GM21381 (cell line): Measurements from ENCODE around the gene RAB3C.
"Not testable (repeated sequence)": the region's sequence is repeated elsewhere in the genome, so short reads cannot be mapped to it uniquely, and the experiment has no call there.

Experiments
- ATAC-seq: cut with Tn5 transposase; IDR thresholded peaks from one replicate; pipeline ENCODE4 v1.9.1; 2021; ENCODE audit warnings: mild to moderate bottlenecking, moderate library complexity; ENCODE audit not compliant: unreplicated experiment

Gene RAB3C

DNA sequence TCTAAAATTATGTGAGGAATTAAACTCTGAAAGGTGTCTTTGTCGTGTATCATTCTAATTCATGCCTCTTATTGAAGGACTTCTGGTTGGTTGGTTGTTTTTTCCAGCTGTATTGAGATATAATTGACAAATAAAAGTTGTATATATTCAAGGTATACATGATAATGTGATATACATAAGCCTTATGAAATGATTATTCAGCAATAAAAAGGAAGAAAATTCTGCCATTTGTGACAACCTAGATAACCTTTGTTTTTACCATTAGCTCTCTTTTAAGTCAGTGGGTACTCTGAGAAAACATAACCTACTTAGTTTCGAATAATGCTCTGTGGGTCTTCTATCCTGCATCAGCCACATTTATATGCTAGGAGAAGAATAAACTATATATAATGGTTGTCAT, 89.6 kb downstream of the RAB3C start:
- no peak for ATAC-seq

DNA sequence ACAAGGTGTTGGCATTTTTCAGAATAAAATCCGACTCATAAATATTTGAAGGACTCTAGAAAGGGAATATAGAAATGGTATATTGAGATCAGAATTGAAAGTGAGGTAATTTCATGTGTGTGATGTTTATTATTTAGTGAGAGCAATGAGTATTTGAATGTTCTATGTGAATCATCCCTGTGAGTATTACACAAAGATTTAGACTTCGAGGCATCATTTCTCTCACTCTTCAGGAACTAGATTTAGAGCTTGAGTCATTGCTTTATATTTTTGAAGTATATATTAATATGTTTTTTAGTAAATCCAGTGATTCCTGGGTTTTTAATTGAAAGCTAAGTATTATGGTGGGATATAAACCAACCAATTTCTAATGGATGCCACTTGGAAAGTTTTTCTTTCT, 91.2 kb downstream of the RAB3C start:
- ATAC-seq, result no peak

DNA sequence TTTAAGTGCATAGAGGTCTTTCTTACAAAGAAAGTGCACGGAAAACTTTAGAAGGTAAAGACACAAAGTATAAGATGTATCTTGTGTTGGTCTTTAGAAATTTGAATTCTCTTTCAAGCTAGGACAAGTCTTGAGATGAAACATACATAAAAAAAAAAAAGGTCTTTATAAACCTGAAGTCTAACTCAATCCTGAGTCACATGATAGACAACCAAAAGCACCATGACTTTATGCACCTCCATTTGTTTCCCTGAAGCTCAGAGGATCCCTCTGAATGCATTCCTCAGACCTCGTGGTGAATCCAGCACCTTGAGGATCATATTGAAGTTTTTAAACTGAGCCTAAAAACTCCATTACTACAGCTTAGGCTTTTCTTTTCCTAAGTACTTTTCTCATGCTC, 91.8 kb downstream of the RAB3C start:
- no peak for ATAC-seq

DNA sequence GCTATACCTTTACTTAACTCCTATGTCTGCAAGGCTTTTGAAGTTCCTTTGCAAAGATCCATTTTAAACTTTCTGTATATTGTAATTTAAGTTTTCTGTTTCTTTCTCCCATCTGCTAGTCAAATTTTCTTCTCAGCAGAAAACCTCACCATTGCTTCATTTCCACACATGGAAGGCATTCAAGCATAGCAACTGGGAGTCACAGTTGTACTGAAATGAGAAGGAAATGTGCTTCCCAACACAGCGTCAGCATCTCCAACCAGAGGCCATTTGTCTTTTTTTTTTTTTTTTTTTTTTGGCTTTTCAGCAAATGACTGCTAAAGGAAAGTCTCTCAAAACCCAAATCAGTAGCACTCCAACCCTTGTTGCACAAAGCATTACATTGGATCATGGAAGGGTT, 92.5 kb downstream of the RAB3C start:
- ATAC-seq, result no peak

DNA sequence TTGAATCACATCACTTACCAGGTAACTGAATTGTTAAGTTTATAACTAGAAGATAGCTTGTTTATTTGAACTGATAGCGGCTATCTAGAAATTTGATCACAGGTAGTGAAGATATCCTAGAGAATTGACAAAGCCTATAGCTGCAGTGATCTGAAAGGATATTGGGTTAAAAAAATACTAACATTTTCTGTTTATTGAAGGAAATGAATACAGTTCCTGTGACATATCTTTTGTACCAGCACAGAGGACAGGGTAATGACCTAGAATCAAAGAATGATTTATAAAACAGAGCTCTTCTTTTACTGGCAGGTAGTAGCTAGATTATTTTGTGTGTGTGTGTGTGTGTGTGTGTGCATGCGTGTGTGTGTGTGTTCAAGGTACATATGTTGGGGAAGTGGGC, 94.8 kb downstream of the RAB3C start:
- no peak for ATAC-seq

DNA sequence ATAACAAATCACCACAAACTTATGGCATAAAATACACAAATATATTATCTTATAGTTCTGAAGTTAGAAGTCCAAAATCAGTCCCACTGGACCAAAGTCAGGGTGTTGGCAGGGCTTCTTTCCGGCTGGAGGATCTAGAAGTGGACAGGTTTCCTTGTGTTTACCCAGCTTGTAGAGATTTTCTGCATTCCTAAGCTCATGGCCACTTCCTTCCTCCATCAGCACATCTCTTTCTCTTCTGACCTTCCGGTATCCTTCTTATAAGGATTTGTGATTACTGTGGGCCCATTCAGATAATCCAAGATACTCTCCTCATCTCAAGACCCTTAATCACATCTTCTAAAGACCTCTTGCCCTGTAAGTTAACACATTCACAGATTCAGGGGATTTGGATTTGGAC, 97.6 kb downstream of the RAB3C start:
- ATAC-seq, result no peak

DNA sequence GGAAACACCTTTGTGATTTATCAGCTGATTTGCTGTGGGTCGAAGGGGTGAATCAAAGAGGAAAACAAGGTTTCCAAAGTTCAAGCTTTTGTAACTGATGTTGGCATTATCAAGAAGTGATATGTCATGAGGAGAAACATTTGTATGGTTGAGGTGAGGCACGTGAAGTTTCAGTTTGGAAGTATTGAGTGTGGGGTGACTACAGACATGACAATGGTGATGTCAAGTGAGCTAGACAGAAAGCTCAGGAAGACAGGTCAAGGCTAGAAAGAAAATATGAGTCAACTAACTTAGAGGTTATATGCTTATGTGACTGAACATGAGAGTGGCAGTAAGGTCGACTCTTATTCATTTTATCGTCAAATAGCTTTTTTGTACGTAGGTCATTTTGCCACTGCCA, 99.1 kb downstream of the RAB3C start:
- ATAC-seq, result no peak

DNA sequence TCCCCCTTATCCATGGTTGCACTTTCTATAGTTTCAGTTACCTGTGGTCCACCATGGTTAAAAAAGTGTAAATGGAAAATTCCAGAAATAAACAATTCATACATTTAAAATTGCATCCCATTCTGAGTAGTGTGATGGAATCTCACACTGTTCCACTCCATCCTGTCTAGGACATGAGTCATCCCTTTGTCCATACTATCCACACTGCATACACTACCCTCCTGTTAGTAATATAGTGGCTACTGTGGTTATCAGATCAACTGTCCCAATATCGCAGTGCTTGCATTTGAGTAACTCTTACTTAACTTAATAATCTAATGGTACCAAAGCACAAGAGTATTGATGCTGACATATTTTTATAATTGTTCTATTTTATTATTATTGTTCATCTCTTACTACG, 100.7 kb downstream of the RAB3C start:
- ATAC-seq, result no peak

DNA sequence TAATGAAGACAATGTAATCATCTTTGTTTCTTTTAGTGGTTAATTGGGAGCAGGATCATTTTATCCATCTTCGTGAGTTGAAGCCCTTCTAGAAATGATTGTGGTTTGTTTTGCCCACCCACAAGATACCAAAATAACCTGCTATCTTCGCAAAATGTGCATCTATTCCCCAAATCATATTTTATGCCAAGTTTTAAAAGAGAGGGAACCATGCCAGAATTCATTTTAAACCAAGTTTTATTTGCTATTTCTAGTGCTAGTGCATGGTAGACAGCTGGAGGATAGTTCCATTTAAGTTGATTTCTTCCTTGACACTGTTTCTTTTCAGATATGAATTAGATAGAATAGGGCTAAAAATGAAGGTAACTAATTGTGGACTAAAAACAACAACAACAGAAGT, 104.2 kb downstream of the RAB3C start:
- ATAC-seq, result no peak

DNA sequence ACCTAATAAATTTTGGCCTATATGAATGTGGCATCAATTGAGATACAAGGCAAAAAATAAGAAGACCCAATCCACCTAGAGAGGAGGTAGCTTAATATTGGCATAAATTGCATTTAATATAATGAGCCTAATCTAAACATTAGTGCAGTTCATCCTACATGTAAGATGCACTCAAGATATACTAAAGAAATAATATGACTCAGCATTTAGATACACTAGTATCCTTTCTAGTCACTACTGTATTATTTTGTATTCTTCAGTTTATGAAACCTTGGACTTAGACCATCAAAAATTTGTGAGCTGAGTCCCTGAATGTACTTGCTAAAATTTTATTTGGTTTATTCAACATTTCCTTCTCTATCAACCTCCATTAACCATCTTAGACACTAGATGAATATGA, 104.7 kb downstream of the RAB3C start:
- ATAC-seq, result no peak

DNA sequence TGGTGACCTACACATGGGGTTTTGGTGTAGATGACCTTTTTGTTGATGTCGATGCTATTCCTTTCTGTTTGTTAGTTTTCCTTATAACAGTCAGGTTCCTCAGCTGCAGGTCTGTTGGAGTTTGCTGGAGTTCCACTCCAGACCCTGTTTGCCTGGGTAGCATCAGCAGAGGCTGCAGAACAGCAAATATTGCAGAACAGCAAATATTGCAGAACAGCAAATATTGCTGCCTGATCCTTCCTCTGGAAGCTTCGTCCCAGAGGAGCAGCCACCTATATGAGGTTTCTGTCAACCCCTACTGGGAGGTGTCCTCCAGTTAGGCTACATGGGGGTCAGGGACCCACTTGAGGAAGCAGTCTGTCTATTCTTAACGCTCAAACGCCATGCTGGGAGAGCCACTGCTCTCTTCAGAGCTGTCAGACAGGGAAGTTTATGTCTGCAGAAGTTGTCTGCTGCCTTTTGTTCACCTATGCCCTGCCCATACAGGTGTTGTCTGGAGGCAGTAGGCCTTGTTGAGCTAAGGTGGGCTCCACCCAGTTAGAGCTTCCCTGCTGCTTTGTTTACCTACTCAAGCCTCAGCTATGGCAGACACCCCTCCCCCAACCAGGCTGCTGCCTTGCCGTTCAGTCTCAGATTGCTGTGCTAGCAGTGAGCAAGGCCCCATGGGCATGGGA, 116.3 kb downstream of the RAB3C start:
- ATAC-seq, result not testable (repeated sequence)

DNA sequence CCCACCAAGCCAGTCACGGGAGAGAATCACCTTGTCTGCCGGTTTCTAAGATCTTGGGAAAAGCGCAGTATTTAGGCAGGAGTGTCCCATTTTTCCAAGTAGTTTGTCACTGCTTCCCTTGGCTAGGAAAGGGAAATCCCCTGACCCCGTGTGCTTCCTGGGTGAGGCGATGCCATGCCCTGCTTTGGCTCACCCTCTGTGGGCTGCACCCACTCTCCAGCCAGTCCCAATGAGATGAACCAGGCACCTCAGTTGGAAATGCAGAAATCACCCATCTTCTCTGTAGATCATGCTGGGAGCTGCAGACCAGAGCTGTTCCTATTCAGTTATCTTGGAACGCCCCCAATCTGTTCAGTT, 116.9 kb downstream of the RAB3C start:
- no peak for ATAC-seq

DNA sequence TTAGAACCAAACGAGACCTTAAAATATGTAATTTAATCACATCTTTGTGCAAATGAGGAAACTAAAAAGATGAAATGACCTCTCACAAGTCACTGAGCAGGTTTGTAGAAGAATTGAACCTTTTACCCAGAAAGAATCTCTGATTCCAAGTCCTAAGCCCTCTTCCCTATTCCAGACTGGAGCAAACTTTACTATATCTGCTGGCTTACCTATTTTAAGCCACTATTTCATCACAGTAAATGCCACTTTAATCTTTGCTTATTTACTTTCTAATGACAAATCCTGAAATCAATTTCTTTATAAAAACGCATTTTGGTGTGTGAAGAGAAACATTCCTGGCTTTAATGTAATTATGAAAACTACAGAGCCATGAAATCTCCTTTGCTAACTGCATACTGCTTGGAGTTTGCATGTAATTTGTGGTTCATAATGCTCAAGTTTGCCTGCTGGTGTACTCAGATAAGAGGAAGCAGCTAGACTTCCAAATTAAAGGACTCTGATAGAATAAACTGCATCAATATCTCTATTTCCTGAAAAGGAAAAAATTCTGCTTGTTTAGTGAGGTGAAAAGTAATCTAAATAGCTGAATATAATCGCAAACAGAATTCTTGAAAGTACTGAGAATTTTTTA, 121.2 kb downstream of the RAB3C start:
- no peak for ATAC-seq

DNA sequence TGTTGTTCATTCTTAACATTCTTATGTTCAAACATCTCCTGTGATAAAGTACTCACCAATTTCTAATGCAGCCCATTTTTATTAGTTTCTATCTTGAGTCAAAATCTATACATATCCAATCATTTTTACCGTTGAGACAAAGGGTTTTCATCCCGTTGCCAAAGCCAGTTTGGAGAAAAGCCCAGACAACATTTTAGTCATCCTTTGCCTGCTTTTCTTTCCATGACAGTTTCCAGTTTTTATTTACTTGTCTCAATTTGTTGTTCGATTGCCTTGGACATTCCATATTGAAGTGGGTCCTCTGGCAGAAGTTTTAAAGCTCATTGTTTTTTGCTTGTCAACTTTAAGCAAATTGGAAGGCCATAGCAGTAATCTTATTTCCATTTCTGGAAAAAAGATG, 123.9 kb downstream of the RAB3C start:
- no peak for ATAC-seq

DNA sequence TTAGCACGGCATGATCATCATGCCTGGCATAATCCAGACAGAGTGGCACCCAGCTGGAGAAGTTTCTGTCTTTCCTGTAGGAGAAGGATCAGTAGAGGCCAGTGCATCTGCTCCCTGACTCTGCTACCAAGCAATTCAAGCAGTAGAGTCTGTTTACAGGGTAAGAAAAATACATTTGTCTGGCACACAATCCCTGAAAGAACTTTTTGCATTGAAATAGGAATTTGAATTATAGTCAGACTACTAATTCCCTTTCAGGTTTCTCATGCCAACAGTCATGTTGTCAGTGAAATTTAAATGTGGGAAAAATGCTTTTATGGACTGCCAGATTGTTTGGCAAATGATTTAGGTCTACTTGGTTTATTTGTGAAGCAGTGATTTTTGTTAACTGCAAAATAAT, 125.6 kb downstream of the RAB3C start:
- no peak for ATAC-seq

DNA sequence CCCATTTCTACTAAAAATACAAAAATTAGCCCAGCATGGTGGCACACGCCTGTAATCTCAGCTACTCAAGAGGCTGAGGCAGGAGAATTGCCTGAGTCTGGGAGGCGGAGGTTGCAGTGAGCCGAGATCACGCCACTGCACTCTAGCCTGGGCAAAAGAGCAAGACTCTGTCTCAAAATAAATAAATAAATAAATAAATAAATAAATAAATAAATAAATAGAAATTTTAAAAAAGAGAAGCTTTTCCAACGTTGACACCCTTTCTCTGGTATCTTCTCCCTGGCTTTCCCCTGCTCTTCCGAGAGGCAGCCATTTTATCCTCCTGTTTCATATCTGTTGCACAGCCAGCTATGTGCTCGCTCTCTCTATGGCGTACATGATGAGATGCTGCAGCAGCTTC, 127.5 kb downstream of the RAB3C start:
- ATAC-seq, result not testable (repeated sequence)

DNA sequence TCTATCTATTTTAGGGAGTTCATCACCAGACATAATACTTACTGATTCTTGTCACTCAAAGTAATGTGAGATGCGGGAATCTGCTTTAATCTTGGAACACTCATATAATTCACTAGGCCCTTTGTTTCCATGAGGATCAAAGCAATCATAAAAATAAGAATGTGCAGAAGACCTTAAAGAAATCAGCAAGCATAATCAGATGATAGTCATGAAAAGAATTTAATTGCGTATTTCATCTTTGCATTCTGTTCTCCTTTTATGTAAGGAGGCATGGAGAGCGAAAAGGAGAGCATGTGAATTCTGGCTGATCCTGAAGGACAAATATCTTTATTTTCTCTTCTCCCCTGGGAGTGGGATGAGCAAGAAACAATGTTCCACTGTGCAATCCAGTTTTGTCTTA, 128.0 kb downstream of the RAB3C start:
- no peak for ATAC-seq

DNA sequence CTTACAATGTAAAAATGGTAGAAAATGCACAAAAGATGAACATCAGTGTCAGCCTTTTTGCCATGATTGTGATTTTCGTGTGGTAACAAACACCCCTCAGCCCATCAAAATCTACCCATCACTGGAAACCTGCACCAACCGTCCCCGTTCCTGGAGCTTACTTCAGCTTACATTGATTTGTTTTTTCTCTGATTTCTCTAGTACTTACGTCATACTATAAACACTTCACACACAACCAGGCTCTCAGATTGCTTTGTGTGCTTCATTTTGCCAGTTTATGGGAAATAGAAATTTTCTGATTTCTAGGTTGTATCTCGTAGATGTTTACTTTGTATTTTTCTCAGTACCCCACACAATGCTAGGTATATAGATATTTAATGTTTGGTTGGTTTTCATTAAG, 129.1 kb downstream of the RAB3C start:
- no peak for ATAC-seq

DNA sequence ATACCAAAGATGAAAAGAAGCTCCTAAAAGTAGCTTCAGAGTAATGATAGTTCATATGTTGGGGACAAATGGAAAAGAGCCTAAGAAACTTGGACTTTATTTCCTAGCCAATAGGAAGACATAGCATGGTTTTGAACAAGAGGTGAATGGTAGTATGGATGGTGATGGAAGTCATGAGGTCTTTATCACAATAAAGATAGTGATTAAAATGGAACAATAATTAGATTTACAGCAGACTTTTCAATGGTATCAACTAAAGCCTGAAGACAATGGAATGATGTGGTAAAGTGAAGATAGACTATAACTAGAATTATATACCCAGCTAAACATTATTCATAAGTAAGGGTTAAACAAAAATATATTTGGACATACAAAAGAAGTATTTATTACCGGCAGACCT, 131.2 kb downstream of the RAB3C start:
- no peak for ATAC-seq

DNA sequence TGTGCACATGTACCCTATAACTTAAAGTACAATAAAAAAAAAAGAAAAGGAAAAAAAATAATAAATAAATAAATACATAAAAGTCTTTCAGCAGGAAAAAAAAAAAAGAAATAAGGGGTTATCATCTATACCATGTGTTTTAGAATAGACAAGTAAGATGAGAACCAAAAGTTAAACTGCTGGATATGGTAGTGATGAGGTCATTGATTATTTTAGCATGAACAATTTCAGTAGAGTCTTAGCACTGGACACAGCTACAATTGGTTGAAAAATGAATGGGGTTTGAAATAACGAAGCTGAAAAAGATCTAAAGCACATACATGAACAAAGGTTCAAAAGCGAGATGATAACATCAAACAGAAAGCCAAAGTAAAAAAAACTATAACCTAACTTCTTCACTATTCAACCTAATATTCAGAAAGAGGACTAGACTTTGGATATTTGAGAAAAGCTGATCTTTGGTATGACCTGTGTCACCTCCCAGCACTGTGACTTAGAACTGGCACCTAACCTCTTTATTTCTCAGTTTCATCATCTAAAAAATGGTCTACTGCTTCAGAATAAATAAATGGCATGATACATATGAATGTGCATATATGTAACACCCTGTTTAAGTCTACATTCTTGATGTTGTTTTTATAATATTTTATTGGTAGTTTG, 133.3 kb downstream of the RAB3C start:
- ATAC-seq, result no peak

DNA sequence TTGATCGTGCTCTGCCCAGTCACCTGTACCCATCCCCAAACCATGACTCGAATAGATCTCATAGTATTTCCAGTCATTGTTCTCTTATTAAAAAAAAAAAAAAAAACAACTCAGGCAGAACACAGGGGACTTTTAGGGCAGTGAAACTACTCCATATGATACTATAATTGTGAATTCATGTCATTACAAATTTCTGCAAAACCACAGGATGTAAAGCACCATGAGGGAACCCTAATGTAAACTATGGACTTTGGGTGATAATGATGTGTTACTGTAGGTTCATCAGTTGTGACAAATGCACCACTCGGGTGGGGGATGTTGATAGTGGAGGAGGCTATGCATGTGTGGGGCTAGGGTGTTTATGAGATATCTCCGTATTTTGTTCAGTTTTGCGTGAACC, 133.8 kb downstream of the RAB3C start:
- ATAC-seq, result no peak

DNA sequence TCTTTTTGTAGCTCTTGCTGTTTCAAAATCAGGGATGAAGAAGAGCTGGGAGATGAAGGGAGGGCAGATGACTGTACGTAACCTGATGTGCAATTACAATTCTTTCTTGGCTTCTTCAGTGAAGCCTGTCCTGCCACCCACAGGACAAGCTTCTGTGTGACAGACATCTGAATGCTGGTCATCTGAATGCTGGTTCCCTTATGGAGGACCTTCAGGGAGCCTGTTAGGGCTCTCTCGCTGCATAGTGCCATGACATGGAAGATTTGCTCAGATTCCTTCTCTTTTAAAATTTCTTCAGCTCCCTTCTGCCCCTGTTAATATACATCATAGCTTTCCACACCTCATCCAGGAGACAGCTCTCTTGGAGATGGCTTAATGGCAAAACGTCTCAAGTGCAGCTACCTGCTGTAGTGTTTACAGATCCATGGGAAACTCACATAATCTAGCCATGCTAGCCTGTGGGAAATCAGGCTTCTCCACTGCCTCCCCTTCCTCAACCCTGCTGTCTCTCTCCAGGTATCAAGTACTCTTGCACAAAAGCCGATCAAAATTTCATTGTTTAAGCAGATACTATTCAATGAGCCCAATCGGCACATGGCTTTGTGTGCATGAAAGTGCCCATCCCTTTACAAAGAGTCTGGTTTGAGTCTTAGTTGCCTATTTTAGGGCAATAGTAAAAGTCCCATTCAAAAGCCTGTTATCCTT, 134.6 kb downstream of the RAB3C start:
- no peak for ATAC-seq
